GM18861 (cell line): ENCODE results near the gene G2E3.

Experiments
- ATAC-seq: cut with Tn5 transposase; IDR thresholded peaks from one replicate; pipeline ENCODE4 v1.9.1; 2021; ENCODE audit not compliant: unreplicated experiment

Gene G2E3

DNA sequence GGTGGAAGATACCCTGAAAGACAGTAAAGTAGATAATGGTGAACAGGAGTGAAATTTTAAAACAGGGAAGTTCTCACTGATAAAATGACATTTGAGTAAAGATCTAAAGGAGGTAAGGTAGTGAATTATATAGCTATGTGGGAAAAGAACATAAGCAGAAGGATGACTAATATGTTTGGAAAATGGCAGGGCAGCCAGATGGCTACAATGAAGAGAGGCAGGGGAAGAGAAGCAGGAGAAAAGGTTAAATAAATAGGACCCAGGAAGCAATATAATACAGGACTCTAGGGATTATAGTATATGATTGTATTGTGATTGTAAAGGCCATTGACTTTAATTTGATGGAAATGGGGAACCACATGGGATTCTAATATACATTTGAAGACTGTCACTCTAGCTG, 96.2 kb downstream of the G2E3 start:
- no peak for ATAC-seq

DNA sequence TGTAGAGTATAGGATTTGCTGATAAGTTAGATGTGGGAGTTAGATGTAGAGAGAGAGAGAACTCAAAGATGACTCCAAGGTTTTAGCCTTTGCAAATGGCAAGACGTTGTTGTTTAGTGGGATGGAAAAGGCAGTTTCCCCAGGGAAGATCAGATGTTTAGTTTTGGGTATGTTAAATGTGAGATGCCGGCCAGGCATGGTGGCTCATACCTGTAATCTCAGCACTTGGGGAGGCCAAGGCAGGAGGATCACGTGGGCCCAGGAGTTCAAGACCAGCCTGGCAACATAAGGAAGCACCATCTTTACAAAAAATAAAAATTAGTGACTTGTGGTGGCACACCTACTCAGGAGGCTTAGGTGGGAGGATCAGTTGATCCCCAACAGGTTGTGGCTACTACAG, 96.7 kb downstream of the G2E3 start:
- ATAC-seq = no peak

DNA sequence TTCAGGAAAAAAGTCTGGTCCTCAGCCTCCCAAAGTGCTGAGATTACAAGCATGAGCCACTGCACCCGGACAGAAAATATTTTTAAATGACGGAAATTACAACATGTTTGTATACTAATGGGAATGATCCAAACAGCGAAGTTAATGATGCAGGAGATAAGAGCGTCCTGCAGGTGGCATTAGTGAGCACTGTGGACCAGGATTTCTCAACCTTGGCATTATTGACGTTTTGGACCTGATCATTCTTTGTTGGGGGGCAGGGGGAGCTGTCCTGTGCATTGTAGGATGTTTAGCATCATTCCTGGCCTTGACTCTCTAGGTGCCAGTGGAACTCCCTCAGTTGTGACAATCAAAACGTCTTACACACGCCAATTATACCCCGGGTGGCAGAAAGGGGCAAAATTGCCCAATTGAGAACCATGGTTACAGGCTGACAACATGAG, 97.3 kb downstream of the G2E3 start:
- no peak for ATAC-seq

DNA sequence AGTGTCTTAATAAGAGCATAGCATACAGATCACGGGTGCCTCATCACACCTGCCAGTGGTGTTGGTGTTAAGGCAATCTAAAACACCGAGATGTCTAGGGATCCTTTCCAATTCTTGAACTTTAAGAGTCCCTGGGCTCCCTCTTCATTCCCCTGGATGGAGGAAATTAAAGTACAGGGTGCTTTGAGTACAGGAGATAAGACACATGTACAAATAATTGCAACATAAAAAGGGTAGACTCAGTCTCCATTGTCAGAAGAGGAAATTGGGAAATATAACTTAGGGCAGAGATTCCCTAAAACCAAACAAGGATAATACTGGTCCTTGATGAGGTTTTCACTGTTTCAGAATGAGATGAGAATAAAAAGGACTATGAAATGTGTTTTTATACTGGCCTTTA, 98.1 kb downstream of the G2E3 start:
- no peak for ATAC-seq

DNA sequence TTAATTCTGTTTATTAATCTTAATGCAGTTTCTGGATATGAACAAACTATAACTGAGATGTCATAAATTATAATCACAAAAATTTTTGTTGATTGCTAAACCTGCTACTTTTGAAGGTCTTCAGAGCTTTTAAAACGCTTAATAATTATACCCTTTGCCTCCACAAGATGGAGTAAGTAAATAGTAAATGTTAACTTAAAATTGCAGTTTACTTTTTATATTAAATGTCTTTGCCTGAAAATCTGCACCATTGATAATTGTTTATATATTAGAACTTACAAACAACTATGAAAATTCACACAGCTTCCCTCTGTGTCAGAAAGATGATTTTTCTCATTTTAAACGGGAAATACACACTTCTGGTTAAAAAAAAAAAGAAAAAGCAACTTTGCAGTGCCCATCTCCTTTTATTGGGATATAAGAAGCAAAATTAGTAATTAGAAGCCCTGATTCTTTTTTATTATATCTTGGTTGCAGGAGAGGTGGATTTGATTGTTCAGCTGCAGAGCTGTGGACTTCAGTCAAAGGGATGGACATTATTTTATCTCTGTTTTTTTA, 98.7 kb downstream of the G2E3 start:
- no peak for ATAC-seq

DNA sequence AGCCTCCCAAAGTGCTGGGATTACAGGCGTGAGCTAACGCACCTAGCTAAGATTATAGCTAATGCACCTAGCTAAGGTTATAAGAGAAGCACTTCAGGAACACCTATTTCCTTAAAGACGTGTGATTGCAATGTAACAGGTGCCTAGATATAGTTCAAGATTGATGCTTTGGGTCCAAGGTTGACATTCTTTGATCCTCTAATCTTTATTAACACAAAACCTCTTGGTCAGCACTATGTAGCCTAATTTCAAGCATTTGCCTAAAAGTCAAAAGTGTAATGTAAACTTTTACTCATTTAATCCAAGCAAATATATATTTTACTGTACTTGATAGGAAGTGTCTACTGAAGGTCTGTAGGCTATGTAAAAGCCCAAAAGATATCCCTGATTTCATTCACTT, 99.7 kb downstream of the G2E3 start:
- ATAC-seq = no peak

DNA sequence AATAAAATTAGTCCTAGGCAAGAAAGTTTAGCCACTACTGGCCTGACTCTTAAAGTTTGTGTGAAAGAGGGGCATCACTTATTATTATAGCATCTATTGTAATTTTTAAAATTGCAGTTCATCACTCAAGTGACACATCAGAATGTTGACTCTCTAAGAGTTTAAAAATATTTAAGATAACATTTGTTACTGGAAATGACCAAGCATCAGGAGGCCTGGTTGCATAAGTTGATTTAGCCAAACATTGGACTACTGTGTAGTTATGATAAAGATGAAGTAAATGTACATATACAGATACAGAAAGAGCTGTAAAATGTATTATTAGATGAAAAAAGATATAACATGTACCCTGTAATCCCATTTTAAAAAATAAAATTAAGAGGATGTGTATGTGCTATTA, 110.6 kb downstream of the G2E3 start:
- no peak for ATAC-seq
